ENCODE results near the gene PACS1. TPM values are rescaled to one million over a fixed set of nuclear protein-coding genes. Genes with fewer than 3 reads are reported as not detected.

Gene PACS1
- total RNA-seq, 6 experiments from 2014 or later: 82.8 to 114 (median 91.8) TPM

DNA sequence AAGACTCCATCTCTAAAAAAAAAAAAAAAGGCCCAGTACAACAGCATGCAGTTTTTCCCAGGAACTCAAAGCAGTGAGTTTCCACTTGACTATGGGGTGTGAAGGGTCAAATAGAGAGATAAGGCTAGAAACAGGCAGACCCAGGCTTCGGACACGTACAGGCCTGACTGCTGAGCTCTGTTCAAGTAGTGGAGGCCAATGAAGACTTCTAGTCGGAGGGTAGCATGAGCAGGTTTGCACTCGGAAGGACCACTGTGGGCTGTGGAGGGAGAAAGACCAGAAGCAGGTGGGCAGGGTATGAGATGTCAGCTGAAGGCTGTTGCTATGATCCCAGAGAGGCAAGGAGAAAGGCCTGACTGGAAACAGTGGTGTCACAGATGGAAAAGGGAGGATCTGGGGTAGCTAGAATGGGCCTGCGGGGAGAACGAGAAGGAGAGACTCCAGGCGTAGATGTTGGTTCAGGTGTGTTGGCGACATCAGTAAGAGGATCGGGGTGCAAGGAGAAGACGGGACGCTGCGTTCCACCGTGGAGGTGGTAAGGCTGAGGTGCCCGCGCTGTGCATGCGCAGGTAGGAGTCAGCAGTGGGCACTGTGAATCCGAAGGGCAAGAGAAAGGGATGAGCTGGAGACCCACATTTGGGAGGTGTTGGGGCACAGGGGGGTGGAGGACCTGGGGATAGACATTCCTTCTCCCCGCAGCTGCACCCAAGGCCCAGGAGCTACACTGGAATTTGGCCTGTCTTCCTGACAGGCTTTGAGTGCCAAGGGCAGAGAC lies 149.0 kb downstream of the PACS1 start:
- no peaks in the 10 kb centered on the region for H3K9me3 Mint-ChIP-seq
- peaks cover 14% of the 10 kb centered on the region for H3K27me3 Mint-ChIP-seq (ENCODE audit: insufficient read depth)
- TF ChIP-seq, protein P1, sequence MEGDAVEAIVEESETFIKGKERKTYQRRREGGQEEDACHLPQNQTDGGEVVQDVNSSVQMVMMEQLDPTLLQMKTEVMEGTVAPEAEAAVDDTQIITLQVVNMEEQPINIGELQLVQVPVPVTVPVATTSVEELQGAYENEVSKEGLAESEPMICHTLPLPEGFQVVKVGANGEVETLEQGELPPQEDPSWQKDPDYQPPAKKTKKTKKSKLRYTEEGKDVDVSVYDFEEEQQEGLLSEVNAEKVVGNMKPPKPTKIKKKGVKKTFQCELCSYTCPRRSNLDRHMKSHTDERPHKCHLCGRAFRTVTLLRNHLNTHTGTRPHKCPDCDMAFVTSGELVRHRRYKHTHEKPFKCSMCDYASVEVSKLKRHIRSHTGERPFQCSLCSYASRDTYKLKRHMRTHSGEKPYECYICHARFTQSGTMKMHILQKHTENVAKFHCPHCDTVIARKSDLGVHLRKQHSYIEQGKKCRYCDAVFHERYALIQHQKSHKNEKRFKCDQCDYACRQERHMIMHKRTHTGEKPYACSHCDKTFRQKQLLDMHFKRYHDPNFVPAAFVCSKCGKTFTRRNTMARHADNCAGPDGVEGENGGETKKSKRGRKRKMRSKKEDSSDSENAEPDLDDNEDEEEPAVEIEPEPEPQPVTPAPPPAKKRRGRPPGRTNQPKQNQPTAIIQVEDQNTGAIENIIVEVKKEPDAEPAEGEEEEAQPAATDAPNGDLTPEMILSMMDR (IDR thresholded peaks at IDR 0.05): no peak
- H3K4me1 Mint-ChIP-seq (ENCODE audit: low read depth): peaks cover 13% of the 10 kb centered on the region
- H3K4me3 Mint-ChIP-seq: no peak overlapping the region
- H3K27ac Mint-ChIP-seq: no peak overlapping the region
- 0 out of 2 replicates have a peak, but pooled peaks cover 16% of the 10 kb centered on the region for H3K36me3 Mint-ChIP-seq (ENCODE audit: low read depth)
- DNase-seq: no peak

DNA sequence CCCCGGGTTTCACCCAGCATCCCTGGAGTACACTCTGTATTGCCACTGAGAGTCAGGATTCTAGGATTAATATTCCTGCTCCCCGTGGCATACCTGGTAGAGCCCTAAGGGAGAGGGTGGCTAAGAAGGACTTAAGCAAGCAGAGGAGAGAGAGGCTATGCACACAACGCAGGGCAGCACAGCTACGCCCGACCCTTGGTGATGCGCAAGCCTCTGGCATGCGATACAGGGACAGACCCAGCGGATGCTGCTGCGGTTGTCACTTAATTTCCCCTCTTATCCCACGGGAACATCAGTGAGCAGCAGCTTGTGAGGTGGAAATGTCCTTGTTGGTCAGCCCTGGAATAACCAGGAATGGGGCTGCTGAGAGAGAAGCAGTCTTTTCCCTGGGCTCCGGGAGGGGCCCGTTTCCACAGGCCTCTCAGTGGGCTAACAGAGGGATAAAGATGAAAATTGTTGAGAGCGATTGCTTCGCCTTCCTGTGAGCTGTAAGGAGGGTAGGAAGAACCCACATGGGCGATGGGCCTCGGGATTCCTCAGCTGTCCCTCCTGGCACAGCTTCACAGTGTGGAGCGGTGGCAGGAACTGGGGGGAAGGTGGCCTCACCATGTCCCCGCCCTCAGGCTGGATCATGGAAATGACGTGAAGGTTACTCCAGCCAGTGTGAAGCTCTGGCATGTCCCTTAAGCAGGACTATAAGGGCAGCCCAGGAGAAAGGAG lies 149.9 kb downstream of the PACS1 start:
- TF ChIP-seq, protein P1 (IDR thresholded peaks at IDR 0.05): no peak
- peaks cover 13% of the 10 kb centered on the region for H3K4me1 Mint-ChIP-seq (ENCODE audit: low read depth)
- no peak overlapping the region for H3K4me3 Mint-ChIP-seq
- H3K27ac Mint-ChIP-seq: no peak overlapping the region
- no peak for DNase-seq
- peaks cover 14% of the 10 kb centered on the region for H3K27me3 Mint-ChIP-seq (ENCODE audit: insufficient read depth)
- no peaks in the 10 kb centered on the region for H3K9me3 Mint-ChIP-seq
- 0 out of 2 replicates have a peak, but pooled peaks cover 11% of the 10 kb centered on the region for H3K36me3 Mint-ChIP-seq (ENCODE audit: low read depth)

DNA sequence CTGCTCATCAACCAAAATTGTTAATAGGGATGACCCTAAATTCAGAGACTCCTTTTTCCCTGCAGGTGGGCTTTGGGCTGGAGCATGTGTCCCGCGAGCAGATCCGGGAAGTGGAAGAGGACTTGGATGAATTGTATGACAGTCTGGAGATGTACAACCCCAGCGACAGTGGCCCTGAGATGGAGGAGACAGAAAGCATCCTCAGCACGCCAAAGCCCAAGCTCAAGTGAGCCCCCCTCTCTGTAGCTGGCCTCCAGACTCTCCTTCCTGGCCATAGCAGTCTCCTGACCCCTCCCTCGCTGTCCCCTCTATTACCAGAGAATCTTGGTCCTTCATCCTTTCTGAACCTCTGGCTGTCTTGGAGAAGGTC lies 150.5 kb downstream of the PACS1 start:
- Mint-ChIP-seq H3K4me1 (ENCODE audit: low read depth) (peaks cover 13% of the 10 kb centered on the region), H3K27me3 (ENCODE audit: insufficient read depth) (peaks cover 14% of the 10 kb centered on the region), H3K36me3 (ENCODE audit: low read depth) (0 out of 2 replicates have a peak, but pooled peaks cover 11% of the 10 kb centered on the region), H3K4me3 (no peak overlapping the region), H3K9me3 (no peaks in the 10 kb centered on the region), H3K27ac (no peak overlapping the region; the same call in 1 of the 2 replicates)
- no peak for DNase-seq
- TF ChIP-seq, protein P1 (IDR thresholded peaks at IDR 0.05): no peak

DNA sequence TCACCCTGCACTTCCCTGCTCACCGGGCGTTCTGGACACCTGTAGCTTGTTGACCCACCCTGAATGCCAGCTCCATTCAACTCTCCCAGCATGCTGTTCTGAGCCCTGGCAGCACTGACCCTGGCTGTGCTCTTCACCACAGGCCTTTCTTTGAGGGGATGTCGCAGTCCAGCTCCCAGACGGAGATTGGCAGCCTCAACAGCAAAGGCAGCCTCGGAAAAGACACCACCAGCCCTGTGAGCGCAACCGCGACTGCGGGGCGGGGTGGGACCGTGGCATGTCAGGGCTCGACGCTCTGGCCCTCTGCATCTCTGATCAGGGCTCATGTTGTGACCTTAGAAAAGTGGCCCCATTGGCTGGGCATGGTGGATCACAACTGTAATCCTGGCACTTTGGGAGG lies 150.9 kb downstream of the PACS1 start:
- Mint-ChIP-seq H3K9me3 (no peaks in the 10 kb centered on the region), H3K27ac (no peak overlapping the region; the same call in 1 of the 2 replicates), H3K4me3 (no peak overlapping the region), H3K27me3 (ENCODE audit: insufficient read depth) (peaks cover 14% of the 10 kb centered on the region), H3K36me3 (ENCODE audit: low read depth) (0 out of 2 replicates have a peak, but pooled peaks cover 10% of the 10 kb centered on the region), H3K4me1 (ENCODE audit: low read depth) (peaks cover 14% of the 10 kb centered on the region)
- no peak for DNase-seq
- TF ChIP-seq, protein P1 (IDR thresholded peaks at IDR 0.05): no peak

DNA sequence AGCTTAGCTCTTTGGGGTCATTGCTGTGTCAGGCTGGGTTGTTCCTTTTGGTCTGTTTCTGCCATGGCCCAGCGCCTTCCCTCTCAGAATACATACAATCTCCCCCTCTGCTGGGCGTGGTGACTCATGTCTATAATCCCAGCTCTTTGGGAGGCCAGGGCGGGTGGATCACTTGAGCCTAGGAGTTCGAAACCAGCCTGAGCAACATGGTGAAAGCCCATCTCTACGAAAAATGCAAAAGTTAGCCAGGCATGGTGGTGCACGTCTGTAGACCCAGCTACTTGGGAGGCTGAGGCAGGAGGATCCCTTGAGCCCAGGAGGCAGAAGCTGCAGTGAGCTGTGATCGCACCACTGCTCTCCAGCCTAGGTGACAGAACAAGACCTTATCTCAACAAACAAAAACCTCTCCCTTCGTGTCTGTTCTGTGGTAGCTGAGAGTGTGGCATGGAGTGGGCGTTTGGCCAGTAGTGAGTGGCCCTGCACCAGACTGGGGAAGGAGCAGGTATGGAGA lies 151.7 kb downstream of the PACS1 start:
- TF ChIP-seq, protein P1 (IDR thresholded peaks at IDR 0.05): no peak
- H3K27me3 Mint-ChIP-seq (ENCODE audit: insufficient read depth): peaks cover 14% of the 10 kb centered on the region
- 0 out of 2 replicates have a peak, but pooled peaks cover 2% of the 10 kb centered on the region for H3K36me3 Mint-ChIP-seq (ENCODE audit: low read depth)
- H3K27ac Mint-ChIP-seq: peak overlapping the region; percentile 48
- no peak for DNase-seq
- no peak overlapping the region for H3K4me3 Mint-ChIP-seq
- no peaks in the 10 kb centered on the region for H3K9me3 Mint-ChIP-seq
- peaks cover 22% of the 10 kb centered on the region for H3K4me1 Mint-ChIP-seq (ENCODE audit: low read depth)

All from HFFc6 (cell line).